ENCODE results near the gene TFRC.
"Not testable (repeated sequence)": the region's sequence is repeated elsewhere in the genome, so short reads cannot be mapped to it uniquely, and the experiment has no call there.

TFRC gene

DNA sequence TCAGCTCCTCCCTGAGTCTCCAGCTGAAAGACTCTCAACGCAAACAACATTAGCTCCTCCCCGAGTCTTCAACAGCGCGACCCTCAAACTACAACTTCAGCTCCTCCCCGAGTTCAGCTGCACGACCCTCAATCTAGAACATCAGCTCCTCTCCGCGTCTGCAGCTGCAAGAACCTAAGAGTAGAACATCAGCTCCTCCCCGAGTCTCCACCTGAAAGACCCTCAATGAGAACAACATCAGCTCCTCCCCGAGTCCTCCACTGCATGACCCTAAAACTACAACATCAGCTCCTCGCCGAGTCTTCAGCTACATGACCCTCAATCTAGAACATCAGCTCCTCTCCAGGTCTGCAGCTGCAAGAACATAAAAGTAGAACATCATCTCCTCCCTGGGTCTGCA lies 78.3 kb downstream of the TFRC start:
- TF ChIP-seq JUND (IDR thresholded peaks at IDR 0.05; ENCODE audit: low read depth), result no peak
- in situ Hi-C loops (cut with HindIII; ENCODE audit: low pct_unique_long_range_greater_than_20kb, low sequenced_read_pairs), result no loop called here
- no peak for DNase-seq (ENCODE audit: low read depth in 1 of 2, low spot score in 1 of 2)

DNA sequence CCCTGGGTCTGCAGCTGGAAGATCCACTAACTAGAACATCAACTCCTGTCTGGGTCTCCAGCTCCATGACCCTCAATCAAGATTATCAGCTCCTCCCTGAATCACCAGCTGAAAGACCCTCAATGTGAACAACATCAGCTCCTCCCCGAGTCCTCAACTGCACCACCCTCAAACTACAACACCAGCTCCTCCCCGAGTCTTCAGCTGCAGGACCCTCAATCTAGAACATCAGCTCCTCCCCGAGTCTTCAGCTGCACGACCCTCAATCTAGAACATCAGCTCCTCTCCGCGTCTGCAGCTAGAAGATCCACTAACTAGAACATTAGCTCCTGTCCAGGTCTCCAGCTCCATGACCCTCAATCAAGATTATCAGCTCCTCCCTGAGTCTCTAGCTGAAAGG lies 79.2 kb downstream of the TFRC start:
- DNase-seq (ENCODE audit: low read depth in 1 of 2, low spot score in 1 of 2); in situ Hi-C loops (cut with HindIII; ENCODE audit: low pct_unique_long_range_greater_than_20kb, low sequenced_read_pairs): not testable (repeated sequence)

DNA sequence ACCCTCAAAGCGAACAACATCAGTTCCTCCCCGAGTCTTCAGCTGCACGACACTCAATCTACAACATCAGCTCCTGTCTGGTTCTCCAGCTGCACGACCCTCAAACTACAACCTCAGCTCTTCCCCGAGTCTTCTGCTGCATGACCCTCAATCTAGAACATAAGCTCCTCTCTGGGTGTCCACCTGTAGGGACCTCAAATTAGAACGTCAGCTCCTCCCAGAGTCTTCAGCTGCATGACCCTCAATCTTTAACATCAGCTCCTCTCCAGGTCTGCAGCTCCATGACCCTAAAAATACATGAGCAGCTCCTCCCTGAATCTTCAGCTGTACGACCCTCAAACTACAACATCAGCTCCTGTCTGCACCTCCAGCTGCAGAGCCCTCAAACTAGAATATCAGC lies 80.7 kb downstream of the TFRC start:
- DNase-seq (ENCODE audit: low read depth in 1 of 2, low spot score in 1 of 2); in situ Hi-C loops (cut with HindIII; ENCODE audit: low pct_unique_long_range_greater_than_20kb, low sequenced_read_pairs): not testable (repeated sequence)

DNA sequence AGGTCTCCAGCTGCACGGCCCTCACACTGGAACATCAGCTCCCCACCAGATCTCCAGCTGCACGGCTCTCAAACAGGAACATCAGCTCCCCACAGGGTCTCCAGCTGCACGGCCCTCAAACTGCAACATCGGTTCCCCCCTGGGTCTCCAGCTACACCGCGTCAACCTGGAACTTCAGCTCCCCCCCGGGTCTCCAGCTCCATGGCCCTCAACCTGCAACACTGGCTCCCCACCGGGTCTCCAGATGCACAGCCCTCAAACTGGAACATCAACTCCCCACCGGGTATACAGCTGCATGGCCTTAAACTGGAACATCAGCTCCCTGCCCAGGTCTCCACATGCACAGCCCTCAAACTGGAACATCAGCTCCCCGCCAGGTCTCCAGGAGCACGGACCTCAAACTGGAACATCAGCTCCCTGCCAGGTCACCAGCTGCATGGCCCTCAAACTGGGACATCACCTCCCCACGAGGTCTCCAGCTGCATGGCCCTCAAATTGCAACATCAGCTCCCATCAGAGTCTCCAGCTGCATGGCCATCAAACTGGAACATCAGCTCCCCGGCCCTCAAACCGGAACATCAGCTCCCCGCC lies 81.4 kb downstream of the TFRC start:
- in situ Hi-C loops (cut with HindIII; ENCODE audit: low pct_unique_long_range_greater_than_20kb, low sequenced_read_pairs); DNase-seq (ENCODE audit: low read depth in 1 of 2, low spot score in 1 of 2): not testable (repeated sequence)

DNA sequence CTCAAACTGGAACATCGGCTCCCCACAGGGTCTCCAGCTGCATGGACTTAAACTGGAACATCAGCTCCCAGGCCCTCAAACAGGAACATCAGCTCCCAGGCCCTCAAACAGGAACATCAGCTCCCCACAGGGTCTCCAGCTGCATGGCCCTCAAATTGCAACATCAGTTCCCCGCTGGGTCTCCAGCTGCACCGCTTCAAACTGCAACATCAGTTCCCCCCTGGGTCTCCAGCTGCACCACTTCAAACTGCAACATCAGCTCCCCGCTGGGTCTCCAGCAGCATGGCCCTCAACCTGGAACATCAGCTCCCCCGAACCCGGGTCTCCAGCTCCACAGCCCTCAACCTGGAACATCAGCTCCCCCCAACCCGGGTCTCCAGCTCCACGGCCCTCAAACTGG lies 82.0 kb downstream of the TFRC start:
- no peak for DNase-seq (ENCODE audit: low read depth in 1 of 2, low spot score in 1 of 2)
- in situ Hi-C loops (cut with HindIII; ENCODE audit: low pct_unique_long_range_greater_than_20kb, low sequenced_read_pairs), result no loop called here
- no peak for TF ChIP-seq JUND (IDR thresholded peaks at IDR 0.05; ENCODE audit: low read depth)
